ENCODE data around the gene CNST.
"Not testable (repeated sequence)": the region's sequence is repeated elsewhere in the genome, so short reads cannot be mapped to it uniquely, and the experiment has no call there.

CNST gene

GRCh38 chr1:246605231-246605630 is 39.0 kb downstream of the CNST start:
- ATAC-seq (replicated peaks); H3K27ac Mint-ChIP-seq; H3K9me3 Mint-ChIP-seq; DNase-seq; H3K27me3 Mint-ChIP-seq; H3K4me3 Mint-ChIP-seq: not testable (repeated sequence)
- H3K4me1 Mint-ChIP-seq = peaks cover 27 to 54% of the 10 kb centered on the region in 2 donors
- H3K36me3 Mint-ChIP-seq = peaks cover 17 to 40% of the 10 kb centered on the region in 2 donors

- H3K4me1 Mint-ChIP-seq = peaks cover 21 to 45% of the 10 kb centered on the region in 2 donors
- ATAC-seq (replicated peaks) (no peak), DNase-seq (no peak)
- H3K27me3 Mint-ChIP-seq = no peaks in the 10 kb centered on the region
- H3K36me3 Mint-ChIP-seq = peaks cover 15 to 24% of the 10 kb centered on the region in 2 donors
- peaks cover 0 to 2% of the 10 kb centered on the region in 2 donors for H3K9me3 Mint-ChIP-seq
- no peak overlapping the region for H3K4me3 Mint-ChIP-seq
- H3K27ac Mint-ChIP-seq = no peak overlapping the region
These were observed 41.2 kb downstream of the CNST start for GRCh38 chr1:246607462-246607861.

- peak overlapping the region; percentile 62 for H3K27ac Mint-ChIP-seq
- H3K4me3 Mint-ChIP-seq = no peak overlapping the region
- ATAC-seq (replicated peaks) (peak; percentile 78 to 91), DNase-seq (peak; percentile 17)
- no peaks in the 10 kb centered on the region for H3K27me3 Mint-ChIP-seq
- peaks cover 24 to 36% of the 10 kb centered on the region in 2 donors for H3K4me1 Mint-ChIP-seq
- H3K36me3 Mint-ChIP-seq = peaks cover 13 to 20% of the 10 kb centered on the region in 2 donors
- peaks cover 0 to 2% of the 10 kb centered on the region in 2 donors for H3K9me3 Mint-ChIP-seq
These were observed 42.5 kb downstream of the CNST start for GRCh38 chr1:246608616-246609376.

GRCh38 chr1:246609632-246610031 is 43.4 kb downstream of the CNST start:
- DNase-seq (no peak), ATAC-seq (replicated peaks) (no peak)
- no peak overlapping the region for H3K4me3 Mint-ChIP-seq
- H3K27ac Mint-ChIP-seq = no peak overlapping the region
- H3K4me1 Mint-ChIP-seq = peaks cover 24 to 33% of the 10 kb centered on the region in 2 donors
- H3K36me3 Mint-ChIP-seq = peaks cover 15 to 24% of the 10 kb centered on the region in 2 donors
- H3K27me3 Mint-ChIP-seq = no peaks in the 10 kb centered on the region
- H3K9me3 Mint-ChIP-seq = peaks cover 0 to 2% of the 10 kb centered on the region in 2 donors

- no peaks in the 10 kb centered on the region for H3K27me3 Mint-ChIP-seq
- no peak for DNase-seq
- peaks cover 10 to 23% of the 10 kb centered on the region in 2 donors for H3K36me3 Mint-ChIP-seq
- H3K4me3 Mint-ChIP-seq = no peak overlapping the region
- ATAC-seq (replicated peaks) = no peak
- peaks cover 0 to 2% of the 10 kb centered on the region in 2 donors for H3K9me3 Mint-ChIP-seq
- no peak overlapping the region for H3K27ac Mint-ChIP-seq
- peaks cover 24 to 29% of the 10 kb centered on the region in 2 donors for H3K4me1 Mint-ChIP-seq
These were observed 47.0 kb downstream of the CNST start for GRCh38 chr1:246613096-246613758.

GRCh38 chr1:246617156-246617555 is 50.9 kb downstream of the CNST start:
- H3K36me3 Mint-ChIP-seq = peaks cover 17 to 35% of the 10 kb centered on the region in 2 donors
- ATAC-seq (replicated peaks) = no peak
- no peaks in the 10 kb centered on the region for H3K27me3 Mint-ChIP-seq
- peak overlapping the region; percentile 31 for H3K27ac Mint-ChIP-seq
- no peak for DNase-seq
- peaks cover 9 to 11% of the 10 kb centered on the region in 2 donors for H3K4me1 Mint-ChIP-seq
- no peak overlapping the region for H3K4me3 Mint-ChIP-seq
- H3K9me3 Mint-ChIP-seq = no peaks in the 10 kb centered on the region

- H3K27ac Mint-ChIP-seq = no peak overlapping the region
- peaks cover 21 to 40% of the 10 kb centered on the region in 2 donors for H3K36me3 Mint-ChIP-seq
- no peak for DNase-seq
- H3K9me3 Mint-ChIP-seq = no peaks in the 10 kb centered on the region
- H3K4me3 Mint-ChIP-seq = no peak overlapping the region
- H3K4me1 Mint-ChIP-seq = peaks cover 14% of the 10 kb centered on the region in 2 donors
- ATAC-seq (replicated peaks) = no peak
- H3K27me3 Mint-ChIP-seq = no peaks in the 10 kb centered on the region
These were observed 51.5 kb downstream of the CNST start for GRCh38 chr1:246617768-246618167.

- peaks cover 21 to 40% of the 10 kb centered on the region in 2 donors for H3K36me3 Mint-ChIP-seq
- no peaks in the 10 kb centered on the region for H3K27me3 Mint-ChIP-seq
- peaks cover 9 to 14% of the 10 kb centered on the region in 2 donors for H3K4me1 Mint-ChIP-seq
- no peak overlapping the region for H3K27ac Mint-ChIP-seq
- H3K4me3 Mint-ChIP-seq = no peak overlapping the region
- no peaks in the 10 kb centered on the region for H3K9me3 Mint-ChIP-seq
- DNase-seq = no peak
- ATAC-seq (replicated peaks) = no peak
These were observed 52.1 kb downstream of the CNST start for GRCh38 chr1:246618240-246618808.

GRCh38 chr1:246622035-246622652 is 55.9 kb downstream of the CNST start:
- no peak overlapping the region for H3K4me3 Mint-ChIP-seq
- no peak overlapping the region for H3K27ac Mint-ChIP-seq
- H3K9me3 Mint-ChIP-seq = no peaks in the 10 kb centered on the region
- H3K36me3 Mint-ChIP-seq = peaks cover 30 to 43% of the 10 kb centered on the region in 2 donors
- no peaks in the 10 kb centered on the region for H3K27me3 Mint-ChIP-seq
- ATAC-seq (replicated peaks) = no peak
- peaks cover 10 to 21% of the 10 kb centered on the region in 2 donors for H3K4me1 Mint-ChIP-seq
- DNase-seq = no peak

- H3K36me3 Mint-ChIP-seq = peaks cover 42 to 54% of the 10 kb centered on the region in 2 donors
- no peak overlapping the region for H3K27ac Mint-ChIP-seq
- H3K27me3 Mint-ChIP-seq = no peaks in the 10 kb centered on the region
- ATAC-seq (replicated peaks) = no peak
- no peak overlapping the region for H3K4me3 Mint-ChIP-seq
- H3K4me1 Mint-ChIP-seq = peaks cover 14 to 28% of the 10 kb centered on the region in 2 donors
- no peaks in the 10 kb centered on the region for H3K9me3 Mint-ChIP-seq
- DNase-seq = no peak
These were observed 57.8 kb downstream of the CNST start for GRCh38 chr1:246624091-246624490.

- Mint-ChIP-seq H3K27ac (peak overlapping the region; percentile 89), H3K27me3 (no peaks in the 10 kb centered on the region), H3K4me3 (no peak overlapping the region), H3K9me3 (no peaks in the 10 kb centered on the region), H3K4me1 (peaks cover 9 to 23% of the 10 kb centered on the region in 2 donors), H3K36me3 (peaks cover 37 to 41% of the 10 kb centered on the region in 2 donors)
- DNase-seq = no peak
- ATAC-seq (replicated peaks) = peak; percentile 90 to 93
These were observed 62.8 kb downstream of the CNST start for GRCh38 chr1:246629030-246629429.

- H3K4me1 Mint-ChIP-seq = peaks cover 9 to 23% of the 10 kb centered on the region in 2 donors
- peaks cover 41 to 45% of the 10 kb centered on the region in 2 donors for H3K36me3 Mint-ChIP-seq
- H3K27ac Mint-ChIP-seq = peak overlapping the region; percentile 14
- H3K27me3 Mint-ChIP-seq = no peaks in the 10 kb centered on the region
- no peak overlapping the region for H3K4me3 Mint-ChIP-seq
- no peak for DNase-seq
- H3K9me3 Mint-ChIP-seq = no peaks in the 10 kb centered on the region
- ATAC-seq (replicated peaks) = peak; percentile 60 to 64
These were observed 63.7 kb downstream of the CNST start for GRCh38 chr1:246629976-246630375.

- Mint-ChIP-seq H3K9me3 (no peaks in the 10 kb centered on the region), H3K4me3 (no peak overlapping the region), H3K4me1 (peaks cover 6 to 16% of the 10 kb centered on the region in 2 donors), H3K36me3 (peaks cover 41 to 43% of the 10 kb centered on the region in 2 donors), H3K27me3 (no peaks in the 10 kb centered on the region), H3K27ac (no peak overlapping the region)
- no peak for ATAC-seq (replicated peaks)
- no peak for DNase-seq
These were observed 65.2 kb downstream of the CNST start for GRCh38 chr1:246631426-246631825.

Data from stimulated activated naive B cell treated with anti-CD40 and anti-IgM and Interleukin-4, amounts not matched to agents 10 μg/mL and 1 μg/mL and 100 μg/mL, for 72 hours (primary cell).